GM18909 (cell line): Measurements from ENCODE around the gene LRIF1.

Experiments
- ATAC-seq: cut with Tn5 transposase; IDR thresholded peaks from one replicate; pipeline ENCODE4 v1.9.1; 2021; ENCODE audit warnings: mild to moderate bottlenecking; ENCODE audit not compliant: unreplicated experiment, poor library complexity

LRIF1 gene

GRCh38 chr1:110897681-110898080, 66.0 kb downstream of the LRIF1 start:
- ATAC-seq, result no peak
